Effector CD4-positive, alpha-beta T cell (primary cell): ENCODE data around the gene CHMP1A.
"Not testable (repeated sequence)": the region's sequence is repeated elsewhere in the genome, so short reads cannot be mapped to it uniquely, and the experiment has no call there.

Experiments used
- DNase-seq: peaks from one replicate; pipeline ENCODE4 v3.0.0-alpha.2; 2020
- total RNA-seq: gene quantifications from one replicate; lab custom pipeline; 2026; lab: John Stamatoyannopoulos, UW

The CHMP1A gene
- total RNA-seq: 75.4 reads per million, percentile 77 among the genes with 10 or more reads in this experiment

DNA sequence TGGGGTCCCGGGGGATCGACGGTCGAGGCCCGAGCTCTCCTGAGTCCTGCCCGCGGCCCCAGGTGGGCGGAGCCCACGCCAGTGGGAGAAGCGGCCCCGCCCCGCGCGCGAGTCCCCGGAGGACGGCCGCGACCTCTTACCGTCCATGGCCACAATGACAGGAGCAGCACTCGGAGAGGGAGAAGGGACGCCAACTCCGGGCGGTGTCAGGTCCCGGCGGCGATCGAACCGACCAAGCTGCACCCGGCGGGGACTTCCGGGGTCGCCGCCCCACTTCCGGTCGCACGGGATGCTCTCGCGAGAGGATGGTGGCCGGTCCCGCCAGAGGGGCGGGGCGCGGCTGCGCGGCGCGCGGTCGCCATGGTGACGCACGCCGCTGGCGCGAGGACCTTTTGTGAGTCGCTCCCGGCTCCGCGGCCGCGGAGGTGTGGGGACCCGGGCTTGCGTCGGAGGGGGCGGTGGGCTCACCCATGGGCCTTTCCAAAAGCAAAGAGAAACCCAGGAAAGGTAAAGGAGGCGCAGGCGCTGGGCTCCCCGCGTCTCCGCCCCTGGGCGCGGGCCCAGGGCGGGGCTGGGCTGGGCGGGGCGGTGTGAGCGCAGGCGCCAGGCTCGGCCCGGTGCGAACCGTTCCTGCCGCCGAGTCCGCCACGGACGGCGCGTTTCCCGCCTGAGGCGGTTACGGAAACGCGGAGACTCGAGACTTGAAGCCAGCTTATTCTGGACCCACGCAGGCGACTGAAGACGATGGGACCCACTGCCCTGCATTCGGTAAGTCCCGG lies at the start of gene CHMP1A, which contains the start of gene SPATA33:
Gene CHMP1A (minus strand): TSS at position 267 of the 779 bp plus-strand sequence. CDS start 120 bp downstream, at position 147.
Gene SPATA33 (plus strand): TSS at position 395 of the 779 bp plus-strand sequence. CDS start 76 bp downstream, at position 471.
- peak; percentile 92 for DNase-seq

DNA sequence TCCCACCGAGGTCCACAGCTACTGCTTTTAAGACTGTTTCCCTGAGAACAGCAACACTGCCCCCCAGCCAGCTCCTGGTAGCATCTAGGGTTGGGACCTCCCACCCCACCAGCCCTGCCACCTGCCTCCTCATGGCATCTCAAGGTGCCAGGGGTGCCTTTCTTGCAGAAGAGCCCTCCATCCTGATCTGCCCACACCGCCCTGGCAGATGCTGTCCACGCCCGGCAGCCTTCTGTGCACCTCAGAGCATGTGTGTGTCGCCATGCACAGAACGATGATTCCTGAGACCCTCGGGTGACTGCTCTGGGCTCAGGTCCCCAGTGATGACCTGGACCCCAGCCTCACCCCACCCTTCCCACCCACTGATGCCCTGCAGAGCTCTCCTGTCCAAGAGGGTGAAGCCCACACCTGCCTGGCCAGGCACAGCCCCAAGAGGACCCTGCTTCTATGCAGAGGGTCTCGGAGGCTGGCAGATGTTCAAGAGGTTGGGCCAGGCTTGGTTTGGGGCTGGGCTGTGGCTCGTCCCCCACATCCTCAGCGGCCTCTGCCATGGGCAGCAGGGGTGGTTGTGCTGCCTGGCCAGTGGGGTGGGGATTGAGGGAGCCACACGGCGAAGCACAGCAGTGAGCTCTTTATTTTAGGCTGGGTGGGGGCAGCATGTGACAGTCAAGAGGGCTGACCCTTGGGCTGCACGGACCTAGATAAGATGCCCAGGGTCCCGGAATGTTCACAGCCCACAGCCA lies 49.2 kb upstream of the CHMP1A start:
- no peak for DNase-seq

DNA sequence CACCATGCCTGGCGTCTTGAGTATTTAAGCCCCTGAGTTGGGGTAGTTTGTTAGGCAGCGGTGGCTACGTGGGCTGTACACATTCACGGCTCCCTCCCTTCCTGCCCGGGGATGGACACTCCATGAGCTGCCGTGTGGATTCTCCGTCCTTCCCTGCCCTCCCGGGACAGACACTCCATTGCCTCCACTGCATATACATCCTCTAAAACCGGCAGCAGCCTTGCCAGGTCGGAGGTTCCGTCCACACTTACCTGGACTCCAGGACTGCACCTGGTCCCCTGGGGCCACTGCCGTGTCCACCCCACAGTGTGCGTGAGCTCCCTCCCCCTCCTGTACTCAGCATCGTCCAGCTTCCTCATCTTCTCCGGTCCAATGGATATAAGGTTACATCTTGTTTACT lies 47.5 kb upstream of the CHMP1A start:
- DNase-seq: no peak

DNA sequence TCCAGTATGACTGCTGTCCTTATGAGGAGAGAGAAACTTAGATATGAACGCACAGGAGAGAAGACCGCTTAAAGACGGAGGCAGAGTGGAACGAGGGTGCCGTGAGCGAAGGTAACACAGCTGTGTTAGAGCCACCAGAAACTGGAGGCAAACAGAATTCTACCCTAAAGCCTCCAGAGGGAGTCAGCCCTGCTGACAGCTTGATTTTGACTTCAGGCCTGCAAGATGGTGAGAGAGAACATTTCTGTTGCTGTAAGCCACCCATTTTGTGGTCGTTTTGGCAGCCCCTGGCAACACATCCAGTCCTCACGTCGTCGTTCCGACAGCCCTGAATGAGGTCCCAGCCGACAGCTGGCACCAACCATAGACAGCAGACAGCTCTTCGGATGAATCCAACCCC lies 46.8 kb upstream of the CHMP1A start:
- no peak for DNase-seq

DNA sequence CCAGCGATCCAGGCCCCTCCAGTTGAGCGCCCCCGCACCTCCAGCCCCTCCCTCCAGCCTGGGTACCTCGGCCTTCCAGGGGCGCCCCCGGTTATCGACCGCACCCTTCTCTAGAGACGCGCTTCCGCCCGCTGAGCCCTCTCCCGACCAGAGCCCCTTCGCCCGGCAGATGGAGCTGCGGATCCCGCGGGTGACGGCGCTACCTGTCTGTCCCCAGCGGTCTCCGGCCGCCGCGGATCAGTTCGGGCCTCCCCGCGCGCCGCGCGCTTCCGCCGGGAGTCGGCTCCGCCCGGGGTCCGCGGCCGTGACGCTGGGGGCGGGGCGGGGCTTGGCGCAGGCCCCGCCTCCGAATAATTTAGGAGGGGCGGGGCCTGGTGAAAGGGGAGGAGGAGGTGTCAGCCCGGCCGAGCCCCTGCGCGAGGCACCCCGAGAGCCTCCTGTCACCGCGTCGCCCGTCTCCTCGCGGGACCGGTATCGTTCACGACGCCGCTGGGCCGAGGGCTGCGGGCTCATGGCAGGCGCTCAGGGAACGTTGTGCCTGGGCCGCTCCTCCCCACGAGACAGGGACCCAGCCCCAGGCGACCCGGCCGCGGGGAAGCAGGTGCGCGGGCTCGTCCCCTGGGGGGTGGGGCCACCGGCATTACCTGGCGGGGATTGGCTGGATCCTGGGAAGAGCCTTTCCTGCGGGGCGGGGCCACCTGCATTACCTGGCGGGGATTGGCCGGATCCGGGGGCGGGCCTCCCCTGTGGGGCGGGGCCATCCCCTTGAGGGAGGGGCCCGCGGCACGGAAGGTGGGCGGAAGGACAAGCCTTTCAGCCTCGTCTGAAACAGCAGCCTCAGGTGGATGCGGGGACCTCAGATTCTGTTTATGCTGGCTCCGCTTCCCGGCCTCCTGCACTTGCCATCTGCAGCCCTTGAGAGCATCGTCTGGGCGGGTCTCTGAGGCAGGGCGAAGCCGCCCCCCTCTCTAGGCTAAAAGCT lies 44.2 kb upstream of the CHMP1A start, which contains the start of gene SPATA2L:
Gene SPATA2L (minus strand): TSS at position 281 of the 982 bp plus-strand sequence. CDS start 473 bp downstream, outside the sequence.
- peak; percentile 97 for DNase-seq

DNA sequence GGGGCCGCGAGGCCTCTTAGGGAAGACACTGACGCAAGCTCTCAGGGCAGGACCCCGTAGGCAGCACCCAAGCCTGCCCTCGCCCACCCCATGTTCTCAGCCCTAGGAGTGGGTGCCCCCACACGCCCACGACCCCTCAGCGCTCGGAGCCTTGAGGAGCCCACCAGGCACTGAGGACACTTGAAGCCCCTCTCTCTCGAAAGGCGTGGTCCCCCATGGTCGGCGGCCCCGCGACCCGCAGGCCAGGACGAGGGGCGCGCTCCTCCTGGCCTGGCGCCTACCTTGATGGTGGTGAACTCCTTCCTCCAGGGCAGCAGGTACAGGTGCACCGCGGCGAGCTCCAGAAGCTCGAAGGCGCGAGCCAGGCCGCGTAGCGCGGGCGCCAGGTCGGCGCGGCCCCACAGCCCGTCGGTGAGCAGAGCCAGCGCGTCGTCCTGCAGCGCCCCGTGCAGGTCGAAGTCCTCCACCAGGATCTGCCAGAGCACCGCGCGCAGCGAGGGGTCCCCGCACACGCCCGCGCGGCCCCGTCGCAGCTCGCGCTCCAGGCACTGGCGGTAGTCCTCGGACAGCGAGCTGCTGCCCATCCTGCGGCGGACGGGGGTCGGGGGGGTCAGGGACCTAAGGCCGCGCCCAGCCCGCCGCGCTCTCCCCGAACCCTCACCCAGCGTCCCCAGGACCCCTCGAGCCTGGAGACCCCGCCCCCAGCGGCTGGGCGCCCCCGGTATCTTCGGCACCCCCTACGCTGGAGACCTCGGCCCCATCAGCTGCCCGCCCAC lies 43.3 kb upstream of the CHMP1A start:
- DNase-seq: peak; percentile 47

DNA sequence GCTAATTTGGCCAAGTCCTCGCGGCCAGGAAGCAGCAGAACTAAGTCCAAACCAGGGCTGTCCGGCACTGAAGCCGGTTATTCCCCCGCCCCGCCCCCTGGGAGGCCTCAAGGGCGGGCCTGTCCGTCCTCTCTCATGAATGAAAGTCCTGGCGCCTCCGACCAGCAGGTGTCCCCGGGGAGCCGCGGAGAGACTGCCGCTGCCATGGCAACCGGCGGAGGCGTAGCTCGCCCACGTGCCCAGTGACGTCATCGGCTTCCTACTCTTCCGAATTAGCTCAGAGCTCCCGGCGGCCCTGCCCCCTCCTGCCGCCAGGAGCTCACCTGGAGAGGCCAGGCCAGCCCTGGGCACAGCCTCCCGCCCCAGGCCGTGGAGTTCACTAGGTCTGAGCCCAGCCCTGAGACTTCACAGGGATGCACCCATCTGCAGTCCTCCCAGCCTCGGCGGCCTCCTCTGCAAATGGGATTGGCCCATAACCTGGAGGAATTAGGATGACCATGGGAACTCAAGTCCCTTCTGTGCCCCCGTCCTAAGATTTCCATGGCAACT lies 42.7 kb upstream of the CHMP1A start:
- DNase-seq: peak; percentile 98

DNA sequence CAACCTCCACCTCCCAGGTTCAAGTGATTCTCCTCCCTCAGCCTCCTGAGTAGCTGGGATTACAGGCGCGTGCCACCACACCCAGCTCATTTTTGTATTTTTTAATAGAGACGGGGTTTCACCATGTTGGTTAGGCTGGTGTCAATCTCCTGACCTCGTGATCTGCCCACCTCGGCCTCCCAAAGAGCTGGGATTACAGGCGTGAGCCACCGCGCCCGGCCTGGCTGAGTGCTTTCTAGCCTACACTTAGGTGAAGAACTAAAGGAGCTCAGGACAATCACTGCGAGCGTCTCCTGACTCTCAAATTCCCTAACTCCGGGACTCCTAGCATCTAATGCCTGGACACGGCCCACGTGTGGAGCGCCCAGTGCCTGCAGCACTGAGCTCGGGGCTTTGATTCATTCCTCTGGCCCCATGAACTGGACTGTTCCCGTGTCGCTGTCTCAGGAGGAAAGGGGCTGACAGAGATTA lies 42.2 kb upstream of the CHMP1A start:
- DNase-seq: not testable (repeated sequence)

DNA sequence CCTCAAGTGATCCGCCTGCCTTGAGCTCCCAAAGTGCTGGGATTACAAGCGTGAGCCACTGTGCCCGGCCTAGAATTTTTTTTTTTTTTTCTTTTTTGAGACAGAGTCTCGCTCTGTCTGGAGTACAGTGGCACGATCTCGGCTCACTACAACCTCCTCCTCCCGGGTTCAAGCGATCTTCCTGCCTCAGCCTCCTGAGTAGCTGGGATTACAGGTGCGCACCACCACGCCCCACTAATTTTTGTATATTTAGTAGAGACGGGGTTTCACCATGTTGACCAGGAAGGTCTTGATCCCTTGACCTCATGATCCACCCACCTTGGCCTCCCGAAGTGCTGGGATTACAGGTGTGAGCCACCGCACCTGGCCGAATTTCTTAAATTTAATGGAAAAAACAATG lies 41.2 kb upstream of the CHMP1A start:
- not testable (repeated sequence) for DNase-seq

DNA sequence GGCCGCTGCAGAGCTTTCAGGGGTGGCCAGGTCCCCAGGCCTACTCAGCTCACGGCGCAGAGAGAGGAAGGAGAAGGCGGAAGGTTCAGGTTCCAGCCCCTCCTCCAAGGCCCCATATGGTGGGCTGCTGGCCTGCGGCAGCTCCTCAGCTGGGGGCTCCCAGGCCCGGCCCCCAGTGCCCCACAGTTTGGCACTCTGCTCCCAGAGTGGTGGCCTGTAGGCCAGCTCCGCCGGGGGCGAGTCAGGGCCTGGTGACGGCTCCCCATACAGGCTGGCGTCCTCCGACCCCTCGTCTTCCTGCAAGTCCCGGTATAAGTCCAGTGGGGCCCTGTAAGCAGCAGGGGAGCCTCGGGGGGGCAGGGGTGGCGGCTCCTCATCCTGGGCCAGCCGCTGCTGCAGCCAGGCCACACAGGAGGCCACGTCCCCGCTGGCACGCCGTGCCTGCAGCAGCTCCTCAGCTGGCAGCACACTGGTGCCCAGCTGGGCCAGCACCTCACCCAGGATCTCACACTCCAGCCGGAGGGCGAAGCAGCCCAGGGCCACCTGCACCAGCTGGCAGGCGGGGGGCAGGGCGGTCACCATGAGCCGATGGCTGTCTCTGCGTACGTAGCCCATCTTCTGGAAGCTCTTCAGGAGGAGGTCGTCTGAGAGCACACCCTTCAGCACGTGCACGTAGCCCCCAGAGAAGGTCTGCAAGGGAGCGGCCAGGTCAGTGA lies 40.3 kb upstream of the CHMP1A start:
- DNase-seq: no peak

DNA sequence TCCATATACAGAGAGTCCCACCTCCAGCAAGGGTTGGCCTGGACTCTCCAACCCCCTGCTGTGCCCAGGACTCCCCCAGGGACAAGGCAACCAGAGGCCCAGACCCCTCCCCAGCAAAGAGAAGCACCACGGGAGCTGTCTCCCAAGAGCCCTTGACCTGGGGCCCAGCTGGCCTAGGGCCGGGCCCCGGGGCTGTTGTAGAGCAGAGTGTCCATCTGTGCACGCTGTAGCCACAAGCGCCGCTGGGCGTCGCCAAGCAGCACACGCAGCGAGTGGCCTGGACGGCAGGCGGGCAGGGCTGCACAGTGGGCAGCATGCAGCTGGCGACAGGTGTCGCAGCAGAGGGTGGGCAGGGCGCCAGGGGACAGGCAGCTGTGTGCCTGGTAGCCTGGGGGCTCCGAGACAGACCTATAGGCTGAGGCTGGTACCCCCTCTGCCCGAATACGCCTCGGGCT lies 39.7 kb upstream of the CHMP1A start:
- DNase-seq: no peak

DNA sequence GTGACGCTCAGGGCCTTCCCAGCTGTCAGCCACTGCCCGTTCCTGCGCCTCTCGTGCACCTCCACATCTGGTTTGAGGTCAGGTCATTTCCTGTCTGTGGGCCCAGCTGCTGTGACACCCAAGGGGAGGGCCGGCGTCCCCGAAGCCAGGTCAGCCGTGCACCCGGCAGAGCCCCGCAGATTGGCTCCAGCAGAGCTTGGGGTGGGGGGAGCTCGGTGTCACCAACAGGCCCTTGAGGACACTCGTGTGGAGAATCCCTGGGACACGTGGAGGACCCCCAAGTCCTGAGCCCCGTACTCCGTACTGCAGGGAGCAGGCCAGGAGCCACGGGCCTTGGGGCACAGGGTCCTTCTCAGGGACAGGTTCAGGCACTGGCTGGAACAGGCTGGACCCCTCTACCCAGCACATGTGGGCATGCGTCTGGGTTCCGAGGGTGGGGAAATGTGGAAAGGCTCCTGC lies 39.2 kb upstream of the CHMP1A start:
- DNase-seq: no peak

DNA sequence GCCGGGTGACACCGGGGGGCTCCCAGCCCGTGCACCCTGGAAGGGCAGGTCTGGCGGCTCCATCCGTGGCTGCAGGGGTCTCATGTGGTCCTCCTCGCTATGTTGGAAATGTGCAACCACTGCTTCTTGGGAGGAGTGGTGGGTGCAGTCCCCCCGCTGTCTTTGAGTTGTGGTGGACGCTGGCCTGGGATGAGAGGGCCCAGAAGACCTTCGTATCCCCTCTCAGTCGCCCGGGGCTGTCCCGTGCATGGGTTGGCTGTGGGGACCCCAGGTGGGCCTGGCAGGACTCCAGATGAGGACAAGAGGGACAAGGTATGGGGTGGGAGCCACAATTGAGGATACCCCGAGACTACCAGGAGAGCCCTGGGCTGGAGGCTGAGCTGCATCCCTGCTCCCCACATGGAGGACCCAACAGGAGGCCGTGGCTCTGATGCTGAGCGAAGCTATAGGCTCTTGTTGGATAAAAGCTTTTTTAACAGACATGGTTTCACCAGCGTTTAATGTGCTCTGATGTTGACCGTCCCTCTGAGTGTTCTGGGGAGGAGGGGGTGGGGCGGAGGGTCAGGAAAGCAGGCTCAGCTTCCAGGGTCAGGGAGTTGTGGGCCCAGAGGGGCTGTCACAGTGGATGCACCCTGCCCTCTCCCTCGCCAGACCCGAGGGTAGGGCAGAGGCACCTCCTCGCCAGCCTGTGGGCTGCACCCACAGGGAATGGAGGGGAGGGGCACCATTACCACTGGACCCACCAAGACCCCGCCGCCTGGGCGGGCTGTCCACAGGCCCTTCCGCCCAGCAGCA lies 38.6 kb upstream of the CHMP1A start:
- no peak for DNase-seq

DNA sequence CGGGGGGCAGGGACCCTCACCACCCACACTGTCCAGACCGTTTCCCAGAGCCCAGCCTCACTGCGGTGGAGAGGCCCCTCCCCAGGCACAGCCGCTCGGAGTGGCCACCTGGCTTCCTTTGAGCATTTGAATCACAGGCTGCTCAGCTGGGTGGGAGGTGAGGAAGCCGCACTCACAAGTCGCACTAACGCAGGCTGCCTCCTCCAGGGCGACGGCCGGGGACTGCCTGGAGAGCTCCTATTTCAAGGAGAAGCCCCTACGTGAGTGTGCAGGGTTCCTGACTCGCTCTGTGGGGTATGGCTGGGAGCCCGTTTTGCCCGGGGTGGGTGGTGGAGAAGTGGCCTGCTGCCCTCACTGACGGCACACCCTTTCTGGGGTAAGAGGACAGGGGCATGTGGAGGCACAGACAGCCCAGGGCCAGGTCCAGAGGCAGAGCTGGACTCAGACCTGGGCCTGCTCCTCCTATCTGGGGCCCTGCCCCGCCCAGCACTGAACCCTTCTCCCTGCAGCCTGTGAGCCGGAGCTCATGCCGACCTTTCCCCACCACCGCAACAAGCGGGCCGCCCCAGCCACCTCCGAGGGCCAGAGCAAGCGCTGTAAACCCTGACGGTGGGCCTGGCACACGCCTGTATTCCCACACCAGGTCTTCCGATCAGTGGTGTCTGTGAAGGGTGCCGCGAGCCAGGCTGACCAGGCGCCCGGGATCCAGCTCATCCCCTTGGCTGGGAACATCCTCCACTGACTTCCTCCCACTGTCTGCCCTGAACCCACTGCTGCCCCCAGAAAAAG lies 37.8 kb upstream of the CHMP1A start:
- DNase-seq: no peak

DNA sequence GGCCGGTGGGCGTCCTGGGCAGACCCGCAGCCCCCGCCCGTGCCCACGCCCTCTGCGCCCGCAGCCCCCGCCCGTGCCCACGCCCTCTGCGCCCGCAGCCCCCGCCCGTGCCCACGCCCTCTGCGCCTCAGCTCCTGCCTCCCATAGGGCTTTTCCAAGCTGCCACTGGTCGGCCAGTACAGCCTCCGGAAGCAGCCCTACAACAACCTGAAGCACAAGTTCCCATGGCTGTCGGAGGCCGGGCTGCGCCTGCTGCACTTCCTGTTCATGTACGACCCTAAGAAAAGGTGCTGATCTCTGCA lies 37.2 kb upstream of the CHMP1A start:
- not testable (repeated sequence) for DNase-seq

DNA sequence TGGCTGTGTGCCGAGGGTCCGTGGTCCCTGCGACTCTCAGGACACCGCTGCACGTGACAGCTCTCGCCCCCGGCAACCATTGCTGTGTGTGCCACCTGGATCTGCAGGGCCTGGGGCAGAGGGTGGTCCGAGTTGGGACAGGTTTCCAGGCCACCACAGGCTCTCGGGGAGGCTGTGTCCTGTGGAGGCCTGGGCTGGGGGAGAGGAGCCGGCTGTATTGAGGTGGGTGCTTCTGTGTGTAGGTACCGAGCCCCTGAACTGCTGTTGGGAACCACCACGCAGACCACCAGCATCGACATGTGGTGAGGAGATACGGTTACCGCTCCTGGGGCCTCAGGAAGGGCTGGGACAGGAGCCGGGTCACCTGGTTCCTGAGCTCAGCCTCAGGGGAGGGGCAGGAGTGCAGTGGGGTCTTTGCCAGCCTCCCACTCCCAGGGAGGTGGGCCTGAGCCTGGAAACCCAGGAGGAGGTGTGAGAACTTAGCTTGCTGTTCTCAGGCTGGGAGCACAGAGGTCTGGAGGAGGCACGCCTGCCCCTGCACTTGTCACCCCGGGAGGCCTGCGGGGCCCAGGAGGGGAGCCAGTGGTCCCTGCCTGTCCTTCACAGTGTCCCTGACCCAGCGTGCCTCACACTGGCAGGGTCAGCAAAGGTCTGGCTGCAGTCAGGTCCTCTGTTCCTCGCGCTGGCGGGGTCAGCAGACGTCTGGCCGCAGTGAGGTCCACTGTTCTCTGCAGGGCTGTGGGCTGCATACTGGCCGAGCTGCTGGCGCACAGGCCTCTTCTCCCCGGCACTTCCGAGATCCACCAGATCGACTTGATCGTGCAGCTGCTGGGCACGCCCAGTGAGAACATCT lies 36.6 kb upstream of the CHMP1A start:
- DNase-seq: no peak

DNA sequence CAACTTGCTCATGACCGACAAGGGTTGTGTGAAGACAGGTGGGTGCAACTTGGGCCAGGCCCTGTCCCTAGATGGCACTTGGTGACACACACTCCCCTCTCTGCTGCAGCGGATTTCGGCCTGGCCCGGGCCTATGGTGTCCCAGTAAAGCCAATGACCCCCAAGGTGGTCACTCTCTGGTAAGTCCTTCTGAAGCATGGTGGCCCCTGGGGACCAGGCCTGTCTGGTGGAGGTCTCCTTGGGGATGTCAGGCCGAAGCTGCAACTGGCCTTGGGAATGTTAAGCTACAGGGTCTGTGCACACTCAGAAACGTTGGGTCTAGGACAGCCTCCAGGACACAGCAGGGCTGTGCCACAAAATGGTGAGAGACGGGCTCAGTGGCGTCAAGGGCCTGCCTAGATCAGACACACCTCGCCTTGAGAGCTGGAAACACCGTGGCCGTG lies 35.8 kb upstream of the CHMP1A start:
- DNase-seq: no peak
